ENCODE results near the gene TMEM131. TPM values are rescaled to one million over a fixed set of nuclear protein-coding genes. Genes with fewer than 3 reads are reported as not detected.
"Not testable (repeated sequence)": the region's sequence is repeated elsewhere in the genome, so short reads cannot be mapped to it uniquely, and the experiment has no call there.

TMEM131 gene
- total RNA-seq, 2 experiments from 2014 or later = 41.1 to 44.6 TPM

DNA sequence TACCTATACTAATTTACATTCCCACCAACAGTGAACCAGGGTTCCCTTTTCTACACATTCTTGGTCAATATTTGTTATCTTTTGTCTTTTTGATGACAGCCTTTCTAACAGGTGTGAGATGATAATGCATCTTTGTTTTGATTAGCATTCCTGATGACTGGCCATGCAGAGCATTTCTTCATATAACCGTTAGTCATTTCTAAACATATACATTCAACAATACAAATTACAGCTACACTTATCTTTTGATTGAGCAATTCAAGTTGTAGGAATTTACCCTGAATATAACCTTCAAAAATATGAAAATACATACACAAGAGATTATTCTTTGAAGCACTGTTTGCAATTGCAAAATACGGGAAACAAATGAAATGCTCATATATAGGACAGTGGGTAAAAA is 94.9 kb downstream of the TMEM131 start:
- H3K27ac Mint-ChIP-seq = no peak overlapping the region
- POLR2A ChIA-PET = no interaction called here
- ATAC-seq (ENCODE audit: low read depth) (no peak), DNase-seq (no peak)
- peaks cover 5% of the 10 kb centered on the region for H3K9me3 Mint-ChIP-seq
- H3K4me3 Mint-ChIP-seq = no peak overlapping the region
- no peaks in the 10 kb centered on the region for H3K27me3 Mint-ChIP-seq
- peaks cover 1% of the 10 kb centered on the region for H3K4me1 Mint-ChIP-seq
- H3K36me3 Mint-ChIP-seq = peaks cover 29% of the 10 kb centered on the region

DNA sequence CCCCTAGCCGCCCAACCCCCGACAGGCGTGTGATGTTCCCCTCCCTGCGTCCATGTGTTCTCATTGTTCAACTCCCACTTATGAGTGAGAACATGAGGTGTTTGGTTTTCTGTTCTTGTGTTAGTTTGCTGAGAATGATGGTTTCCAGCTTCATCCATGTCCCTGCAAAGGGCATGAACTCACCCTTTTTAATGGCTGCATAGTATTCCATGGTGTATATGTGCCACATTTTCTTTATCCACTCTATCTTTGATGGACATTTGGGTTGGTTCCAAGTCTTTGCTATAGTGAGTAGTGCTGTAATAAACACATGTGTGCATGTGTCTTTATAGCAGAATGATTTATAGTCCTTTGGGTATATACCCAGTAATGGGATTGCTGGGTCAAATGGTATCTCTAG is 102.7 kb downstream of the TMEM131 start:
- H3K27ac Mint-ChIP-seq; DNase-seq; ATAC-seq (ENCODE audit: low read depth); H3K4me1 Mint-ChIP-seq; POLR2A ChIA-PET; H3K9me3 Mint-ChIP-seq; H3K27me3 Mint-ChIP-seq; H3K4me3 Mint-ChIP-seq: not testable (repeated sequence)
- H3K36me3 Mint-ChIP-seq = peaks cover 22% of the 10 kb centered on the region

- Mint-ChIP-seq H3K9me3 (peaks cover 10% of the 10 kb centered on the region), H3K27me3 (no peaks in the 10 kb centered on the region), H3K4me1 (no peaks in the 10 kb centered on the region), H3K4me3 (no peak overlapping the region), H3K27ac (no peak overlapping the region), H3K36me3 (peaks cover 32% of the 10 kb centered on the region)
- POLR2A ChIA-PET = no interaction called here
- ATAC-seq (ENCODE audit: low read depth) (no peak), DNase-seq (no peak)
Measured at GRCh38 chr2:97891611-97892010, 104.1 kb downstream of the TMEM131 start.

DNA sequence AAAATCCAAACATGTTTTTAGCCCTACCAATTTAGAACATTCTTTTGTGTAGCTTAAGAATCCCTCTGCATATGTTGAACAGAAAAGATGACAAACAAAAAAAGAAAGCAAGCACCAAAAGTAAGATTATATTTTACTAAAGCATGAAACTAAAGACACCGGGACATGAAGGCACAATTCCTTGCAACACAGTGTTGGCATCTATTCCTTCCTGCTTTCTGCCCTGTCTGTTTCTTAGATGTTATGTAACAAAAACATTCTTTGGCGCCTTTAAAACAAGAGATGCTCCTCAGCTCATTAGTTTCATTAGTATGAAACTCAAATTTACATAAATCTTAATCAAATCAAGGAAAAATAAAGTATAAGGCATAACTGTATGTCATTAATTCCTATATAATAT is 106.6 kb downstream of the TMEM131 start:
- DNase-seq = no peak
- POLR2A ChIA-PET = no interaction called here
- H3K27me3 Mint-ChIP-seq = no peaks in the 10 kb centered on the region
- peaks cover 40% of the 10 kb centered on the region for H3K36me3 Mint-ChIP-seq
- ATAC-seq (ENCODE audit: low read depth) = no peak
- peaks cover 14% of the 10 kb centered on the region for H3K9me3 Mint-ChIP-seq
- H3K4me3 Mint-ChIP-seq = no peak overlapping the region
- no peaks in the 10 kb centered on the region for H3K4me1 Mint-ChIP-seq
- H3K27ac Mint-ChIP-seq = no peak overlapping the region

DNA sequence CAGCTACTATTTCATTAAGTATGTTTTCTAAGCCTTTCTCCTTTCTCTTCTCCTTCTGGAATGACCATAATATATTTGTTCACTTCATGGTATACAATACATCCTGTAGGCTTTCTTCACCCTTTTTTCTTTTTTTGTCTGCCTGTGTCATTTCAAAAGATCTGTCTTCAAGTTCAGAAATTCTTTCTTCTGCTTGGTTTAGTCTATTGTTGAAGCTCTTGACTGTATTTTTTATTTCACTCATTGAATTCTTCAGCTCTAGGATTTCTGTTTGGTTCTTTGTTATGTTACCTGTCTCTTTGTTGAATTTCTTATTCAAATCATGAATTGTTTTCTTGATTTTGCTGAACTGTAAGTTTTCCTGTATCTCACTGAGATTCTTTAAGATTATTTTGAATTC is 109.9 kb downstream of the TMEM131 start:
- peaks cover 44% of the 10 kb centered on the region for H3K36me3 Mint-ChIP-seq
- no peak overlapping the region for H3K27ac Mint-ChIP-seq
- H3K4me1 Mint-ChIP-seq = no peaks in the 10 kb centered on the region
- H3K9me3 Mint-ChIP-seq = peaks cover 14% of the 10 kb centered on the region
- DNase-seq = no peak
- POLR2A ChIA-PET = interaction anchor here (0.6 kb wide), 1 partner anchor 32 kb away, joined by 3 read pairs; no protein-coding TSS in a partner anchor
- H3K27me3 Mint-ChIP-seq = no peaks in the 10 kb centered on the region
- no peak for ATAC-seq (ENCODE audit: low read depth)
- H3K4me3 Mint-ChIP-seq = no peak overlapping the region

DNA sequence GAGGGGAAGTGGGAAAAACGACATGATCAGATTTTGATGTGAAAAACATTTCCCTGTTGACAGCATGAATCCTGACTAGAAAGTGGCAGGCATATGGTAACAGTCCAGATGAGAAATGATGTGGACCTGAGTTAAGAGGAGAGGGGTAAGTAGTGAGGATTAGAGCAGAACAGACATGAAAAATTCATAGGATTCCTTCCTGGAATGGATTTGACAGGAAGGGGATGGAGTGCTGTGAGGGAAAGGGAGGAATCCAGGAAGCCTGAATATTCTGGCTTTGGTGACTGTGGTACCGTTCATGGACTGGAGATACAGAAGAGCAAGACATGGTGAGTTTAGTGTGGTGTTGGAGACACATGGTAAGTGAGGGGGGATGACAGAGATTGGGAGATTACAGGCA is 115.4 kb downstream of the TMEM131 start:
- Mint-ChIP-seq H3K27ac (no peak overlapping the region), H3K36me3 (peaks cover 54% of the 10 kb centered on the region), H3K9me3 (peaks cover 10% of the 10 kb centered on the region), H3K27me3 (no peaks in the 10 kb centered on the region), H3K4me1 (no peaks in the 10 kb centered on the region), H3K4me3 (no peak overlapping the region)
- DNase-seq = no peak
- POLR2A ChIA-PET = no interaction called here
- ATAC-seq (ENCODE audit: low read depth) = no peak

- POLR2A ChIA-PET = no interaction called here
- DNase-seq = no peak
- no peak for ATAC-seq (ENCODE audit: low read depth)
- Mint-ChIP-seq H3K4me3 (no peak overlapping the region), H3K27me3 (no peaks in the 10 kb centered on the region), H3K36me3 (peaks cover 57% of the 10 kb centered on the region), H3K4me1 (no peaks in the 10 kb centered on the region), H3K27ac (no peak overlapping the region), H3K9me3 (peaks cover 13% of the 10 kb centered on the region)
Measured at GRCh38 chr2:97878865-97879264, 116.9 kb downstream of the TMEM131 start.

DNA sequence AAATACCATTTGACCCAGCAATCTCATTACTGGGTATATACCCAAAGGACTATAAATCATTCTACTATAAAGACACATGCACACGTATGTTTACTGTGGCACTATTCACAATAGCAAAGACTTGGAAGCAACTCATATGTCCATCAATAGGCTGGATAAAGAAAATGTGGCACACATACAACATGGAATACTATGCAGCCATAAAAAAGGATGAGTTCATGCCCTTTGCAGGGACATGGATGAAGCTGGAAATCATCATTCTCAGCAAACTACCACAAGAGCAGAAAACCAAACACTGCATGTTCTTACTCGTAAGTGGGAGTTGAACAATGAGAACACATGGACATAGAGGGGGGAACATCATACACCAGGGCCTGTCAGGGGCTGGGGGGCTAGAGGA is 117.4 kb downstream of the TMEM131 start:
- H3K27ac Mint-ChIP-seq; H3K27me3 Mint-ChIP-seq; POLR2A ChIA-PET; H3K4me3 Mint-ChIP-seq; ATAC-seq (ENCODE audit: low read depth); H3K4me1 Mint-ChIP-seq; DNase-seq: not testable (repeated sequence)
- H3K9me3 Mint-ChIP-seq = peaks cover 15% of the 10 kb centered on the region
- H3K36me3 Mint-ChIP-seq = peaks cover 61% of the 10 kb centered on the region

- Mint-ChIP-seq H3K36me3 (peaks cover 37% of the 10 kb centered on the region), H3K27ac (no peak overlapping the region), H3K27me3 (peaks cover 2% of the 10 kb centered on the region), H3K4me3 (no peak overlapping the region), H3K4me1 (peaks cover 26% of the 10 kb centered on the region), H3K9me3 (peaks cover 8% of the 10 kb centered on the region)
- no peak for DNase-seq
- POLR2A ChIA-PET = interaction anchor here (1.0 kb wide), 1 partner anchor 41 kb away, joined by 5 read pairs; no protein-coding TSS in a partner anchor
- no peak for ATAC-seq (ENCODE audit: low read depth)
Measured at GRCh38 chr2:97871096-97871780, 124.5 kb downstream of the TMEM131 start.

GRCh38 chr2:97870396-97870843 is 125.3 kb downstream of the TMEM131 start:
- DNase-seq = no peak
- Mint-ChIP-seq H3K4me3 (peak overlapping the region; percentile 62), H3K27me3 (peaks cover 2% of the 10 kb centered on the region), H3K4me1 (peaks cover 26% of the 10 kb centered on the region), H3K27ac (no peak overlapping the region), H3K9me3 (peaks cover 11% of the 10 kb centered on the region), H3K36me3 (peaks cover 30% of the 10 kb centered on the region)
- ATAC-seq (ENCODE audit: low read depth) = peak; percentile 99
- POLR2A ChIA-PET = interaction anchor here (1.0 kb wide), 1 partner anchor 40 kb away, joined by 5 read pairs; no protein-coding TSS in a partner anchor

DNA sequence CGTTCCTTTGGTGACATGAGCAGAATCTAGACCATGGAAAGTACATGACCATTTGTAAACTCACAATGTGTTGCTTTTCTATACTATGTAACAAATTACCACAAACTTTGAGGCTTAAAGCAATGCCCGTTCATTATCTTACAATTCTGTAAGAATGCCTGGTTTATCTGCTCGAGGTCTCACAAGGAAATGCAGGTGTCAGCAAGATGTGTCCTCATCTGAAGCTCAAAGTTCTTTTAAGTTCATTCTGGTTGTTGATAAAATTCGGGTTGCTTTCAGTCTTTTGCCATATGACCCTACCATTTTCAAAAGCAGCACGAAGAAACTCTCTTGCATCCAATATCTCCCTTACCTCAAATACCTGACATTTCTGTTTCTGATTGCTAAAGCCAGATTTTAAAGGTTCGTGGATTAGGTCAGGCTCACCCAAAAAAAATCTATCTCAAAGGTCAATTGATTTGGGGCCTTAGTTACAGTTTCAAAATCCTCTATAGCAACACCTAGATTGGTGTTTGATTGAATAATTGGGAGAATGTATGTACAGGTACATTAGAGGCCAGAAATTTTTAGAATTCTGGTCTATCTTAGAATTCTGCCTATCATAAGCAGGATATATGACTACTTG is 125.9 kb downstream of the TMEM131 start:
- ATAC-seq (ENCODE audit: low read depth) (no peak), DNase-seq (no peak)
- no peak overlapping the region for H3K27ac Mint-ChIP-seq
- H3K36me3 Mint-ChIP-seq = peaks cover 27% of the 10 kb centered on the region
- H3K4me1 Mint-ChIP-seq = peaks cover 26% of the 10 kb centered on the region
- H3K9me3 Mint-ChIP-seq = peaks cover 11% of the 10 kb centered on the region
- POLR2A ChIA-PET = no interaction called here
- H3K4me3 Mint-ChIP-seq = no peak overlapping the region
- peaks cover 2% of the 10 kb centered on the region for H3K27me3 Mint-ChIP-seq

GRCh38 chr2:97868986-97869721 is 126.6 kb downstream of the TMEM131 start:
- no peak overlapping the region for H3K4me3 Mint-ChIP-seq
- H3K27ac Mint-ChIP-seq = no peak overlapping the region
- ATAC-seq (ENCODE audit: low read depth) = no peak
- H3K36me3 Mint-ChIP-seq = peaks cover 24% of the 10 kb centered on the region
- peaks cover 26% of the 10 kb centered on the region for H3K4me1 Mint-ChIP-seq
- peaks cover 8% of the 10 kb centered on the region for H3K9me3 Mint-ChIP-seq
- POLR2A ChIA-PET = no interaction called here
- peaks cover 2% of the 10 kb centered on the region for H3K27me3 Mint-ChIP-seq
- DNase-seq = no peak

GRCh38 chr2:97863829-97864228 is 131.9 kb downstream of the TMEM131 start:
- Mint-ChIP-seq H3K9me3 (peaks cover 8% of the 10 kb centered on the region), H3K4me1 (peaks cover 2% of the 10 kb centered on the region), H3K36me3 (peaks cover 25% of the 10 kb centered on the region), H3K27ac (no peak overlapping the region), H3K4me3 (no peak overlapping the region), H3K27me3 (no peaks in the 10 kb centered on the region)
- POLR2A ChIA-PET = no interaction called here
- DNase-seq (no peak), ATAC-seq (ENCODE audit: low read depth) (no peak)

DNA sequence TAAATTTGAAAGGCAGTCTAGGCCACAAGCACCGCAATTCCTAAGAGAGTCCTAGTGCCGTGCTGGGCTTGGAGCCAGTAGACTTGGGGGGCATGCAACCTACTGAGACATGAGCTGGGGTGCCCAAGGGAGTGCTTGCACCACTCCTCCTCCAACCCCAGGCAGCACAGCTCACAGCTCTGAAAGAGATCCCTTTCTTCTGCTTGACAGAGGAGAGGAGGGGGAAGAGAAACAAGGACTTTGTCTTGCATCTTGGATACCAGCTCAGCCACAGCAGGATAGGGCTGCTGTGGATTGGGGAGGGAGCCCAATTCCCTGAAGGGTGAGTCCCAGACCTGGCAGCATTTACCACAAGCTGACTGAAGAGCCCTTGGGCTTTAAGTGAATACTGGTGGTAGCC is 134.6 kb downstream of the TMEM131 start:
- Mint-ChIP-seq H3K36me3 (peaks cover 21% of the 10 kb centered on the region), H3K4me1 (no peaks in the 10 kb centered on the region), H3K4me3 (no peak overlapping the region), H3K27ac (no peak overlapping the region), H3K9me3 (peaks cover 8% of the 10 kb centered on the region), H3K27me3 (no peaks in the 10 kb centered on the region)
- POLR2A ChIA-PET = no interaction called here
- no peak for DNase-seq
- no peak for ATAC-seq (ENCODE audit: low read depth)

Measured in activated naive CD8-positive, alpha-beta T cell treated with anti-CD3 and anti-CD28 coated beads, Interleukin-2, amount 10 ng/mL, durations not matched to agents 7 days and 5 days (primary cell).